ENCODE results near the gene GSX1. TPM values are rescaled to one million over a fixed set of nuclear protein-coding genes. Genes with fewer than 3 reads are reported as not detected.
A peak's percentile ranks its signal among the peaks of the same experiment; 100 is the strongest.

GSX1 gene
- total RNA-seq, 6 donors from 2014 or later: not detected

DNA sequence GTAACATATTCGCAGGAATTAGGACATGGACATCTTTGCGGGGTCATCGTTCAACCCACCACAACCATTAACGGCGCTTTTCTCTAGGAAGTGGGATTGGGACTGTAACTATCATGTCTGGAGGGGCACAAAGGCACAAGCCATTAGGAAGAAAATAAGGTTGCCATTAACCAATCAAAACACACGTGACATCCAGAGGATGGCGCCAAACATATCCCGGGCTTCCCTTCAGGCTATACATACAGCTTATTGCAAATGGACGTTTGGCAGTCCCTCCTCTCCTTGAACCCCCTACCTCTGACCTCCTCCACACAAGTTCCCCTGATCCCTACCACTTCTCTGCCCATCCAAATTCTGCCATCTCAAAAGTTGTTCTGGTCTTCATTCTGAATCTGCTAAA, 26.6 kb upstream of the GSX1 start:
- Histone ChIP-seq H3K4me3 (no peak overlapping the region), H3K27me3 (no peaks in the 10 kb centered on the region), H3K27ac (no peak overlapping the region), H3K9me3 (no peaks in the 10 kb centered on the region), H3K4me1 (no peaks in the 10 kb centered on the region), H3K36me3 (no peaks in the 10 kb centered on the region)
- ATAC-seq (ENCODE audit: low FRiP score in 2 of 2): no peak
- no peak for DNase-seq
- TF ChIP-seq EP300 (IDR thresholded peaks at IDR 0.05) (no peak), POLR2AphosphoS5 (IDR thresholded peaks at IDR 0.05) (no peak), POLR2A (IDR thresholded peaks at IDR 0.05) (no peak)
- TF ChIP-seq, protein P1, sequence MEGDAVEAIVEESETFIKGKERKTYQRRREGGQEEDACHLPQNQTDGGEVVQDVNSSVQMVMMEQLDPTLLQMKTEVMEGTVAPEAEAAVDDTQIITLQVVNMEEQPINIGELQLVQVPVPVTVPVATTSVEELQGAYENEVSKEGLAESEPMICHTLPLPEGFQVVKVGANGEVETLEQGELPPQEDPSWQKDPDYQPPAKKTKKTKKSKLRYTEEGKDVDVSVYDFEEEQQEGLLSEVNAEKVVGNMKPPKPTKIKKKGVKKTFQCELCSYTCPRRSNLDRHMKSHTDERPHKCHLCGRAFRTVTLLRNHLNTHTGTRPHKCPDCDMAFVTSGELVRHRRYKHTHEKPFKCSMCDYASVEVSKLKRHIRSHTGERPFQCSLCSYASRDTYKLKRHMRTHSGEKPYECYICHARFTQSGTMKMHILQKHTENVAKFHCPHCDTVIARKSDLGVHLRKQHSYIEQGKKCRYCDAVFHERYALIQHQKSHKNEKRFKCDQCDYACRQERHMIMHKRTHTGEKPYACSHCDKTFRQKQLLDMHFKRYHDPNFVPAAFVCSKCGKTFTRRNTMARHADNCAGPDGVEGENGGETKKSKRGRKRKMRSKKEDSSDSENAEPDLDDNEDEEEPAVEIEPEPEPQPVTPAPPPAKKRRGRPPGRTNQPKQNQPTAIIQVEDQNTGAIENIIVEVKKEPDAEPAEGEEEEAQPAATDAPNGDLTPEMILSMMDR (IDR thresholded peaks at IDR 0.05): no peak
- WGBS, 2 donors: 70 to 77% methylated on average over 9 of the region's 9 CpGs

DNA sequence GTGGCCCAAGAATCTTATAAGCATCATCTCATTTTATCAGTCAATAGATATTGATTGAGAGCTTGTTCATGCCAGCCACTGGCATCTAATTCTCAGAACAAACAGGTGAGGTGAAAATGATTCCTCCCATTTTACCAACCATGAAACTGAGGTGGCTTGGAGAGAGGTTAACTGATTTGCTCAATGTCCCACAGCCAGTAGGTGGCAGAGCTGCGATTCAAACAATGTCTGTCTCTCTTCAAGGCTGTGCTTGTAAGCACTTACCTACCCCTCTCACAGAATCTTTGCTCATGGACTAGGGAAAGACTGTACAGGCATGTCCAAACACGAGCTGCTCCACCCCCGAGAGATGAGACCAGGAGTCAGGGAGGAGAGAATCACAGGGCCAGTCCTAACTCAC, 21.5 kb upstream of the GSX1 start:
- ATAC-seq (ENCODE audit: low FRiP score in 2 of 2) (no peak), DNase-seq (no peak)
- H3K27me3 ChIP-seq: no peaks in the 10 kb centered on the region
- H3K36me3 ChIP-seq: no peaks in the 10 kb centered on the region
- H3K4me3 ChIP-seq: no peak overlapping the region
- H3K27ac ChIP-seq: no peak overlapping the region
- no peaks in the 10 kb centered on the region for H3K4me1 ChIP-seq
- 10 to 15% methylated on average over 3 of the region's 3 CpGs for WGBS, 2 donors
- no peaks in the 10 kb centered on the region for H3K9me3 ChIP-seq
- TF ChIP-seq POLR2A (IDR thresholded peaks at IDR 0.05): no peak
- TF ChIP-seq EP300 (IDR thresholded peaks at IDR 0.05): no peak
- TF ChIP-seq, protein P1 (IDR thresholded peaks at IDR 0.05): no peak
- no peak for TF ChIP-seq POLR2AphosphoS5 (IDR thresholded peaks at IDR 0.05)

DNA sequence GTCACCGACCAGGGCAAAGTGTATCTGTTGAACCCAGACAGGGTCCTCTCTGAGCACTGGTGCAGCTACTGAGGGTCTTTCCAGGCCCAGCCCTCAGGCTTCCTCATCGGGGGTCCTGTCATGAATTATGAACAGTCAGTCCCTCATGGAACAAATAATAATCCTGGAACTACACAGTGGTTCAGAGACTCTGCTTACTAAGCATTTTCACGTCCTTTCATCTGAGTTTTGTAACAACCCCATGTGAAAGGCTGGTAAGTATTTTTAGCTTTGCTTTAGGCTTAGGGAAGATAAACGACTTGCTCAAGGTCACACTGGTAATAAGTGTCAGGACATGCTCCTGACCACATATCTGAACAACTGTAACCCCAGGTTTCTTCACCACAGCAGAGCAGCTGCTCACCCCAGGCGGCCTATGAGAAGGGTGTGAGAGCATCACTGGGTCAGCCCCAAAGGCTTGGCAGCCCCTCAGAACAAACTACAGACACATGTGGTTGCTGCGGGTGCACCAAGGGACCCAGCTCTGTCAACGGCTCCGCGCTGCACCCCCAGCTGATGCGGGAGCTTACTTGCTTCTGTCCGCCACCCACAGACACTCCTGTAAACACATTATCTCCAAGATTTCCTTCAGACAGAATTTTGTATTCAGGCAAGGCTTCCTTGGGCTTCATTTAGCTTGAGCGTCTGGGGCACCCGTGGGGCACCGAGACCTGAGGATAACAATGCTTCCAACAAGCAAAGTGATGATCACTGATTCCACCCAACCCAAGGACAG, 19.4 kb upstream of the GSX1 start:
- no peak overlapping the region for H3K27ac ChIP-seq
- no peaks in the 10 kb centered on the region for H3K9me3 ChIP-seq
- WGBS, 2 donors: 79% methylated on average over 12 to 14 of the region's 14 CpGs
- DNase-seq: peak in 1 of 2 donors; percentile 34
- no peaks in the 10 kb centered on the region for H3K4me1 ChIP-seq
- H3K36me3 ChIP-seq: no peaks in the 10 kb centered on the region
- H3K27me3 ChIP-seq: no peaks in the 10 kb centered on the region
- H3K4me3 ChIP-seq: no peak overlapping the region
- TF ChIP-seq POLR2A (IDR thresholded peaks at IDR 0.05) (no peak), POLR2AphosphoS5 (IDR thresholded peaks at IDR 0.05) (no peak), EP300 (IDR thresholded peaks at IDR 0.05) (no peak)
- TF ChIP-seq, protein P1 (IDR thresholded peaks at IDR 0.05): no peak
- ATAC-seq (ENCODE audit: low FRiP score in 2 of 2): no peak

DNA sequence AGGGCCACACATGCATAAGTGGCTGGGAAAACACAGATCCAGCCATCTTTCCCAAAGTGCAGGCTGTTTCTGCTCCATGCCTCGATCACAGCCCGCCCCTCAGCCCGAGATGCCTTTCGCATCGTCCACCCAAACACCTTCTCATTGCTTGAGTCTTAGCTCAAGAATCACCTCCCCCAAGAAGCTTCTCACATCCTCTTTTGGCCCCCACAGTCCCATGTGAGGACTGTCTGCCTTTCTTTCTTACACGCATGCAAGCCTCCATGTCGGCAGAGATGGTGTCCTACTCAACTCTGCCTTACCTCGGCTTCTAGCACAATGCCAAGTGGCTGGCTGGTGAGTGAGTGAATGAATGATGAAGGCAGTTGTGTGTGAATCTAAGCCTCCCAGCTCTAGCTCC, 18.1 kb upstream of the GSX1 start:
- Histone ChIP-seq H3K4me1 (no peaks in the 10 kb centered on the region), H3K9me3 (no peaks in the 10 kb centered on the region), H3K4me3 (no peak overlapping the region), H3K36me3 (no peaks in the 10 kb centered on the region), H3K27me3 (no peaks in the 10 kb centered on the region), H3K27ac (no peak overlapping the region)
- no peak for DNase-seq
- no peak for ATAC-seq (ENCODE audit: low FRiP score in 2 of 2)
- WGBS, 2 donors: 85 to 86% methylated on average over 8 of the region's 8 CpGs
- no peak for TF ChIP-seq EP300 (IDR thresholded peaks at IDR 0.05)
- TF ChIP-seq, protein P1 (IDR thresholded peaks at IDR 0.05): no peak
- no peak for TF ChIP-seq POLR2A (IDR thresholded peaks at IDR 0.05)
- no peak for TF ChIP-seq POLR2AphosphoS5 (IDR thresholded peaks at IDR 0.05)

DNA sequence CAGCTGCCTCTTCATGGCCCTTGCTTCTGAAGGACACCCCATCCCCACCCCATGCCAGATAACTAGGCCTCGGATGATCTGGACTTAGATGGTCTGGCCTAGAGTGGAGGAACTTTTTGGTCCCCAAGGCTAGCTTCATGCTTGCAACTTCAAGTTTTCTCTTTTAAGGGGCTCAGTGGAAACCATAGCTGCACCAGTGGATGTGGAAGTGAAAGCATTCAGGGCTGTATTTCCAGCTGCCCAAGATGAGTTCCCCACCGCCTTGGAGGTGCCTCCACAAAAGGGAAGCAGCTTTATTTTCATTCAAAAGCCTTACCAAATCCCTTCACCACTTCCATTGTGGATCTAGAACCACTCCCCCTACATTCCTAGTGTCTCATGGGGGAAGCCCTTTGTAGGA, 17.6 kb upstream of the GSX1 start:
- Histone ChIP-seq H3K4me1 (no peaks in the 10 kb centered on the region), H3K27me3 (no peaks in the 10 kb centered on the region), H3K9me3 (no peaks in the 10 kb centered on the region), H3K27ac (no peak overlapping the region), H3K4me3 (no peak overlapping the region), H3K36me3 (no peaks in the 10 kb centered on the region)
- DNase-seq: no peak
- TF ChIP-seq POLR2AphosphoS5 (IDR thresholded peaks at IDR 0.05): no peak
- TF ChIP-seq, protein P1 (IDR thresholded peaks at IDR 0.05): no peak
- TF ChIP-seq EP300 (IDR thresholded peaks at IDR 0.05): no peak
- TF ChIP-seq POLR2A (IDR thresholded peaks at IDR 0.05): no peak
- no peak for ATAC-seq (ENCODE audit: low FRiP score in 2 of 2)
- WGBS, 2 donors: 85 to 88% methylated on average over 2 of the region's 2 CpGs
